ENCODE results near the gene LOXL4. TPM values are rescaled to one million over a fixed set of nuclear protein-coding genes. Genes with fewer than 3 reads are reported as not detected.
A peak's percentile ranks its signal among the peaks of the same experiment; 100 is the strongest.
"Not testable (repeated sequence)": the region's sequence is repeated elsewhere in the genome, so short reads cannot be mapped to it uniquely, and the experiment has no call there.

Gene LOXL4
- total RNA-seq, 2 experiments from 2014 or later, result not detected

DNA sequence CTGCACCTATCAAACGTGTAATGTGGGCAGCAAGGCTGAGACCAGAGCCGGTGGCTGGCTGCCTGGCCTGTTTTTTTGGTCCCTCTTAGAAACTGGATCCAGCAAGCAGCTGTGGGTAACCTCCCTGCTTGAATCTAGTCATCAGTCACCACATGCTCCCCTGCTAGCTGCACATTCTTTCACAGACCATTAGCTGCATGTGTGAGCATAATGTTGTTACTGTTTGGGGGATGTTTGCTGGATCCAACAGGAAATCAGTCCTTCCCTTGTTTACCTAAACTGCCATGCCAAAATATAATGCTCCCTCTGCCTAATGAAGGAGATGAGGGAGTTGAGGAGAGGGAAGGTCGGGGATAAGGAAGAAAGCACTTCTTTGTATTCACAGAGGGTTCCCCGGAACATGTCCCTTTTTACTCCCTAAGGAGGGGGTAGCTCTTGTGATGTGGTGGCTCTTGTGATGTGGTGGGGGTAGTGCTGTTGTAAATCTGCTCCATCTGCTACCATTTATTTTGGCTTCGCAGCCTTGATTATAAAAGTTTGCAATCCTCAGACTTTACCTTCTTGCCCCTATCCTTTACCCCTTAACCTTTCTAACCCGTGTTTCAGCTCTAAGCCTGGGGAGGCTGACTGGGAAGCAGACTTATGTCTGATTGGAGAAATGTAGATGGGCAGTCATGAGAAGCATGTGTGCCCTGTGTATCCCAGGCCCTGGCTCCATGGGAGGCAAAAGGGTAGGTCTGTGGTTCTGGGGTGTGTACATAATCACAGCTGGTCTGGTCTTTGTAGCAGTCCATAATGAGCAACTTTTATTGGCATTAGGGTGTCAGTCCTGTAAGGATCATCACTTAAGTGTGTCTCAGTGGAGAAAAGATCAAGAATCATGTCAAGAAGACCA is 20.8 kb downstream of the LOXL4 start:
- no peaks in the 10 kb centered on the region for H3K27me3 Mint-ChIP-seq (ENCODE audit: low read depth)
- peaks cover 21% of the 10 kb centered on the region for H3K36me3 Mint-ChIP-seq (ENCODE audit: low read depth)
- H3K9me3 Mint-ChIP-seq, result no peaks in the 10 kb centered on the region
- no peaks in the 10 kb centered on the region for H3K4me1 Mint-ChIP-seq (ENCODE audit: low read depth)
- DNase-seq, result no peak
- no peak overlapping the region for H3K27ac Mint-ChIP-seq
- CTCF ChIA-PET, result no interaction called here
- intact Hi-C loops (cut with micrococcal nuclease), result loop anchor here (10.0 kb wide), 1 partner anchor 418 kb away; no protein-coding TSS in a partner anchor
- H3K4me3 Mint-ChIP-seq, result no peak overlapping the region

DNA sequence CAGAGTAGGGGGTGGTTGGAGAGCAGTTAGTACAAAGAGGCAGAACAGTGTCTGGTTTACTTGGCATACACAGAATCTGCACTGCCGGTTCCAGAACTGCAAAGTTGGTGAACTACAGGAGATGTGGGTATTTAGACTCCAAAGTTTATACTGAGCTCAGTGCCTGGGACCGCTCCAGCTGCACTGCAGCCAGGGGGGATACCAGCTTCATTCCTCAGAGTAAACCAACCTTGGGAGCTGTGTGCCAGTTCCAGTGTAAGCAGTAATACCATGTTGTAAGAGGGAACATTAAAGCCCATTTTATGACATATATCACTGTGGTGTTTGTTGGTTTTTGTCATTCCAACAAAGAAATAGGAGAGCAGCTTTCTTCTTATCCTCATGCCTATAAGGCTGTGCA is 23.4 kb downstream of the LOXL4 start:
- no peaks in the 10 kb centered on the region for H3K4me1 Mint-ChIP-seq (ENCODE audit: low read depth)
- no peak for DNase-seq
- CTCF ChIA-PET, result interaction anchor here (0.9 kb wide), 1 partner anchor 199 kb away, joined by 9 read pairs; no protein-coding TSS in a partner anchor
- intact Hi-C loops (cut with micrococcal nuclease), result loop anchor here (10.0 kb wide), 1 partner anchor 420 kb away; no protein-coding TSS in a partner anchor
- H3K27me3 Mint-ChIP-seq (ENCODE audit: low read depth), result no peaks in the 10 kb centered on the region
- no peak overlapping the region for H3K4me3 Mint-ChIP-seq
- H3K27ac Mint-ChIP-seq, result peak overlapping the region; percentile 19
- peaks cover 20% of the 10 kb centered on the region for H3K36me3 Mint-ChIP-seq (ENCODE audit: low read depth)
- H3K9me3 Mint-ChIP-seq, result no peaks in the 10 kb centered on the region

GRCh38 chr10:98244141-98244540 is 23.9 kb downstream of the LOXL4 start:
- CTCF ChIA-PET, result interaction anchor here (0.9 kb wide), 1 partner anchor 199 kb away, joined by 9 read pairs; no protein-coding TSS in a partner anchor
- H3K36me3 Mint-ChIP-seq (ENCODE audit: low read depth), result peaks cover 20% of the 10 kb centered on the region

GRCh38 chr10:98242823-98243222 is 25.2 kb downstream of the LOXL4 start:
- CTCF ChIA-PET, result no interaction called here
- Mint-ChIP-seq H3K27ac (no peak overlapping the region), H3K4me3 (no peak overlapping the region), H3K27me3 (ENCODE audit: low read depth) (no peaks in the 10 kb centered on the region), H3K36me3 (ENCODE audit: low read depth) (peaks cover 20% of the 10 kb centered on the region), H3K9me3 (no peaks in the 10 kb centered on the region), H3K4me1 (ENCODE audit: low read depth) (no peaks in the 10 kb centered on the region)
- intact Hi-C loops (cut with micrococcal nuclease), result loop anchor here (10.0 kb wide), 1 partner anchor 422 kb away; no protein-coding TSS in a partner anchor
- DNase-seq, result no peak

More at GRCh38 chr10:98244141-98244540, 23.9 kb downstream of the LOXL4 start:
- Mint-ChIP-seq H3K27ac (peak overlapping the region; percentile 19), H3K4me1 (ENCODE audit: low read depth) (no peaks in the 10 kb centered on the region), H3K27me3 (ENCODE audit: low read depth) (no peaks in the 10 kb centered on the region), H3K4me3 (no peak overlapping the region), H3K9me3 (no peaks in the 10 kb centered on the region)
- no peak for DNase-seq
- intact Hi-C loops (cut with micrococcal nuclease), result loop anchor here (10.0 kb wide), 1 partner anchor 421 kb away; no protein-coding TSS in a partner anchor

- no peaks in the 10 kb centered on the region for H3K27me3 Mint-ChIP-seq (ENCODE audit: low read depth)
- H3K4me3 Mint-ChIP-seq, result no peak overlapping the region
- no peaks in the 10 kb centered on the region for H3K4me1 Mint-ChIP-seq (ENCODE audit: low read depth)
- intact Hi-C loops (cut with micrococcal nuclease), result loop anchor here (10.0 kb wide), 1 partner anchor 424 kb away; no protein-coding TSS in a partner anchor
- H3K9me3 Mint-ChIP-seq, result no peaks in the 10 kb centered on the region
- H3K27ac Mint-ChIP-seq, result no peak overlapping the region
- DNase-seq, result no peak
- CTCF ChIA-PET, result no interaction called here
- H3K36me3 Mint-ChIP-seq (ENCODE audit: low read depth), result peaks cover 20% of the 10 kb centered on the region
Measured at GRCh38 chr10:98240524-98240923, 27.5 kb downstream of the LOXL4 start.

GRCh38 chr10:98238391-98238790 is 29.6 kb downstream of the LOXL4 start:
- intact Hi-C loops (cut with micrococcal nuclease), result no loop called here
- CTCF ChIA-PET, result interaction anchor here (0.7 to 1.4 kb wide), 2 partner anchors 10 to 1005 kb away, joined by 3 read pairs; no protein-coding TSS in a partner anchor
- Mint-ChIP-seq H3K27me3 (ENCODE audit: low read depth) (no peaks in the 10 kb centered on the region), H3K27ac (no peak overlapping the region), H3K4me3 (no peak overlapping the region), H3K4me1 (ENCODE audit: low read depth) (no peaks in the 10 kb centered on the region), H3K9me3 (no peaks in the 10 kb centered on the region), H3K36me3 (ENCODE audit: low read depth) (peaks cover 10% of the 10 kb centered on the region)
- DNase-seq, result no peak

DNA sequence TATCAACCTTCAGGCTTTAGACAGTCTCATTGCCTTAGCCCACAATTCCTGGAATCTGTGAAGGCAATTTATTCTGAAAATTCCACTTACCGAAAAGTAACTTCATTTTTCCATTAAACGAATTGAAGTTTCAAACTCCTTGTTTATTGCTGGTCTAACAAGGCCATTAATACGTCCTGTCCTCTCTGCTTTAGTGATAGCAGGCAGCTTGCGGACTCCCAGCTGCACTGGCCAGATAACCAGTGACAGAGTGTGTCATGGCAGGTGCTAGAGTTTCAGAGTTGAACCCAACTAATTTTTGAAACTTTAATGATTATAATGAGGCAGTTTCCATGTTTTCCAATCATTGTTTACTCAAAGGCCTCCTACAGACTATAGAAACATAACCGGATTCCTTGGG is 31.1 kb downstream of the LOXL4 start:
- intact Hi-C loops (cut with micrococcal nuclease), result no loop called here
- Mint-ChIP-seq H3K36me3 (ENCODE audit: low read depth) (peaks cover 10% of the 10 kb centered on the region), H3K4me1 (ENCODE audit: low read depth) (no peaks in the 10 kb centered on the region), H3K27me3 (ENCODE audit: low read depth) (no peaks in the 10 kb centered on the region), H3K4me3 (no peak overlapping the region), H3K9me3 (no peaks in the 10 kb centered on the region), H3K27ac (no peak overlapping the region)
- no peak for DNase-seq
- CTCF ChIA-PET, result no interaction called here

DNA sequence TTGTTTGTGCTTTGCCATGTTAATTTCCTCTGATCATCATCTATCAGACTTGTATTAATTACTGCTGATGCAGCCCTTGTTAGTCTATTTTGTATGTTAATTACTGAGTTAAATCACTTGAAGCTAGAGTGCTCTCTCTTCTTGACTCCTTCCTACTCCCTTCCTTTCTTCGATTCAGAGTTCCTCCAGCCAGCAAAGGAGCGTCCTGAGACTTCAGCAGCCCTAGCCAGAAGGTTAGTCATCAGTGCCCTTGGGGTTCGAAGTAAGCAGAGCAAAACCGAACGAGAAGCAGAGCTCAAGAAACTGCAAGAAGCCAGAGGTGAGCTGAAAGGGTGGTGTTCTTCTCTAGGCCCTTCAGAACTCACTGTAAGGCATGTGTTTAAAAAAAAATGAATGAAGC is 32.1 kb downstream of the LOXL4 start:
- Mint-ChIP-seq H3K9me3 (no peaks in the 10 kb centered on the region), H3K4me3 (no peak overlapping the region), H3K27me3 (ENCODE audit: low read depth) (no peaks in the 10 kb centered on the region), H3K36me3 (ENCODE audit: low read depth) (peaks cover 12% of the 10 kb centered on the region), H3K4me1 (ENCODE audit: low read depth) (no peaks in the 10 kb centered on the region), H3K27ac (no peak overlapping the region)
- intact Hi-C loops (cut with micrococcal nuclease), result no loop called here
- CTCF ChIA-PET, result no interaction called here
- no peak for DNase-seq

GRCh38 chr10:98231417-98231816 is 36.6 kb downstream of the LOXL4 start:
- Mint-ChIP-seq H3K9me3 (peaks cover 2% of the 10 kb centered on the region), H3K27ac (no peak overlapping the region), H3K27me3 (ENCODE audit: low read depth) (no peaks in the 10 kb centered on the region), H3K4me3 (no peak overlapping the region), H3K4me1 (ENCODE audit: low read depth) (peaks cover 13% of the 10 kb centered on the region), H3K36me3 (ENCODE audit: low read depth) (peaks cover 21% of the 10 kb centered on the region)
- DNase-seq, result no peak
- CTCF ChIA-PET, result no interaction called here
- intact Hi-C loops (cut with micrococcal nuclease), result no loop called here

- H3K27ac Mint-ChIP-seq; H3K4me3 Mint-ChIP-seq; H3K27me3 Mint-ChIP-seq (ENCODE audit: low read depth); H3K9me3 Mint-ChIP-seq; CTCF ChIA-PET; DNase-seq; intact Hi-C loops (cut with micrococcal nuclease): not testable (repeated sequence)
- peaks cover 26% of the 10 kb centered on the region for H3K36me3 Mint-ChIP-seq (ENCODE audit: low read depth)
- H3K4me1 Mint-ChIP-seq (ENCODE audit: low read depth), result peaks cover 20% of the 10 kb centered on the region
Measured at GRCh38 chr10:98228266-98228665, 39.7 kb downstream of the LOXL4 start.

DNA sequence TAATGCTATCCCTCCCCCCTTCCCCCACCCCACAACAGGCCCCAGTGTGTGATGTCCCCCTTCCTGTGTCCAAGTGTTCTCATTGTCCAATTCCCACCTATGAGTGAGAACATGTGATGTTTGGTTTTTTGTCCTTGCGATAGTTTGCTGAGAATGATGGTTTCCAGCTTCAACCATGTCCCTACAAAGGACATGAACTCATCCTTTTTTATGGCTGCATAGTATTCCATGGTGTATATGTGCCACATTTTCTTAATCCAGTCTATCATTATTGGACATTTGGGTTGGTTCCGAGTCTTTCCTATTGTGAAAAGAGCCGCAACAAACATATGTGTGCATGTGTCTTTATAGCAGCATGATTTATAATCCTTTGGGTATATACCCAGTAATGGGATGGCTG is 40.3 kb downstream of the LOXL4 start:
- CTCF ChIA-PET; DNase-seq; H3K27me3 Mint-ChIP-seq (ENCODE audit: low read depth); intact Hi-C loops (cut with micrococcal nuclease); H3K4me3 Mint-ChIP-seq; H3K9me3 Mint-ChIP-seq; H3K27ac Mint-ChIP-seq: not testable (repeated sequence)
- H3K36me3 Mint-ChIP-seq (ENCODE audit: low read depth), result peaks cover 23% of the 10 kb centered on the region
- H3K4me1 Mint-ChIP-seq (ENCODE audit: low read depth), result peaks cover 21% of the 10 kb centered on the region

DNA sequence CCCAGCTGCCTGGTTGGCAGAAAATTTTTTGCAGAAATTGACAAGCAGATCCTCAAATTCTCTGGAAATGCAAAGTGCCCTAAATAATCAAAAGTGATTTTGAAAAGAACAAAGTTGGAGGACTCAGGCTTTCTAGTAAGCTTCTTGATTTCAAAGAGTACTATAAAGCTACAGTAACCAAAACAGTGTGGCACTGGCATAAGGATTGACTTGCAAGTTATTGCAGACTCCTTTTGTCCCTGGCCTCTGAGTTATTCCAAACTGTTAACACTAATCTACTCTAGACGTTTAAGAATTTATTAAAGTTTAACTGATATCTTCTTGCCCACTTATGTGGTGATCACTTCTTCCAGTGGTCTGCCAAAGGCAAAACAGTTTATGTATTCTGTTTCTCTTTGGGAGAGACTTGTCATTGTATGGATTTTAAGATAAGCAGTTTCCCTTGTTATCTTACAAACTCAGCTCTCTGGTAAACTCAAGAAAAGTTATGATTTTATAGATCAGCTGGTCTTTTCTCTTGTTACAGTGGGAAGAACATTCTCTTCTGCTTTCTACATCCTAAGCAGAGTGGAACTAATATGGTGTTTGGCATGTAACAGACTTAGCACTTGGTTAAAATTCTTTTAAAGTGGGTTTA is 41.4 kb downstream of the LOXL4 start:
- intact Hi-C loops (cut with micrococcal nuclease), result no loop called here
- CTCF ChIA-PET, result no interaction called here
- Mint-ChIP-seq H3K9me3 (peaks cover 6% of the 10 kb centered on the region), H3K27ac (no peak overlapping the region), H3K27me3 (ENCODE audit: low read depth) (no peaks in the 10 kb centered on the region), H3K4me1 (ENCODE audit: low read depth) (peaks cover 21% of the 10 kb centered on the region), H3K36me3 (ENCODE audit: low read depth) (peaks cover 23% of the 10 kb centered on the region), H3K4me3 (no peak overlapping the region)
- no peak for DNase-seq
